Parathyroid adenoma (tissue), 2 donors: ENCODE data around the gene LAPTM5.

ENCODE experiments used
- H2AFZ ChIP-seq: fragments of 300-600 bp; sonication (generic); one replicate; pipeline ENCODE4 v1.7.0; 2017; ENCODE audit warnings: antibody characterized with exemption, mild to moderate bottlenecking
- H3K27ac ChIP-seq: fragments of 300-600 bp; sonication (generic); one replicate; pipeline ENCODE4 v1.7.0; 2017
- H3K27me3 ChIP-seq: fragments of 300-600 bp; sonication (generic); one replicate; pipeline ENCODE4 v1.7.0; 2017; ENCODE audit warnings: low read length; ENCODE audit not compliant: control insufficient read depth, insufficient read depth
- H3K36me3 ChIP-seq: fragments of 300-600 bp; sonication (generic); one replicate; pipeline ENCODE4 v1.7.0; 2017; ENCODE audit warnings: low read length; ENCODE audit not compliant: control insufficient read depth, insufficient read depth
- H3K4me1 ChIP-seq: fragments of 300-600 bp; sonication (generic); one replicate; pipeline ENCODE4 v1.7.0; 2017; ENCODE audit warnings: control low read depth
- H3K4me2 ChIP-seq: fragments of 300-600 bp; sonication (generic); one replicate; pipeline ENCODE4 v1.7.0; 2017; ENCODE audit warnings: low read length
- H3K4me3 ChIP-seq: fragments of 300-600 bp; sonication (generic); one replicate; pipeline ENCODE4 v1.7.0; 2017; ENCODE audit warnings: low read depth, low read length
- H3K79me2 ChIP-seq: fragments of 300-600 bp; sonication (generic); one replicate; pipeline ENCODE4 v1.7.0; 2017; ENCODE audit warnings: control low read depth
- H3K9ac ChIP-seq: fragments of 300-600 bp; sonication (generic); one replicate; pipeline ENCODE4 v1.7.0; 2017; ENCODE audit warnings: mild to moderate bottlenecking
- H3K9me3 ChIP-seq: fragments of 300-600 bp; sonication (generic); one replicate; pipeline ENCODE4 v1.7.0; 2017; ENCODE audit warnings: low read length; ENCODE audit not compliant: control insufficient read depth
- CTCF ChIP-seq: fragments of 300-600 bp; sonication (generic); IDR thresholded peaks from one replicate; pipeline ENCODE4 v1.7.0; 2017; ENCODE audit warnings: antibody characterized with exemption, mild to moderate bottlenecking
- donor health status: primary hyperparathyroidism.

Gene LAPTM5

GRCh38 chr1:30684881-30685795, 72.4 kb downstream of the LAPTM5 start:
- no peaks in the 10 kb centered on the region for H3K79me2 ChIP-seq
- no peaks in the 10 kb centered on the region for H3K4me1 ChIP-seq
- peak overlapping the region; percentile 42 for H3K4me3 ChIP-seq
- no peak overlapping the region for H3K9ac ChIP-seq
- H3K9me3 ChIP-seq = no peaks in the 10 kb centered on the region
- H3K27me3 ChIP-seq = no peaks in the 10 kb centered on the region
- no peaks in the 10 kb centered on the region for H3K36me3 ChIP-seq
- H2AFZ ChIP-seq = peak overlapping the region; percentile 83
- H3K27ac ChIP-seq = no peak overlapping the region
- TF ChIP-seq CTCF = no peak
- peak overlapping the region; percentile 71 for H3K4me2 ChIP-seq

GRCh38 chr1:30684259-30684658, 73.3 kb downstream of the LAPTM5 start:
- Histone ChIP-seq H3K4me2 (no peak overlapping the region), H3K27ac (no peak overlapping the region), H3K9me3 (no peaks in the 10 kb centered on the region), H3K79me2 (no peaks in the 10 kb centered on the region), H3K27me3 (no peaks in the 10 kb centered on the region), H3K36me3 (no peaks in the 10 kb centered on the region), H2AFZ (no peak overlapping the region), H3K4me3 (no peak overlapping the region), H3K4me1 (no peaks in the 10 kb centered on the region), H3K9ac (no peak overlapping the region)
- no peak for TF ChIP-seq CTCF

GRCh38 chr1:30683699-30684098, 73.9 kb downstream of the LAPTM5 start:
- no peaks in the 10 kb centered on the region for H3K27me3 ChIP-seq
- no peak overlapping the region for H3K27ac ChIP-seq

More at GRCh38 chr1:30683699-30684098, 73.9 kb downstream of the LAPTM5 start:
- Histone ChIP-seq H3K36me3 (no peaks in the 10 kb centered on the region), H3K9me3 (no peaks in the 10 kb centered on the region), H3K4me1 (no peaks in the 10 kb centered on the region), H3K79me2 (no peaks in the 10 kb centered on the region), H2AFZ (no peak overlapping the region), H3K9ac (no peak overlapping the region), H3K4me2 (no peak overlapping the region), H3K4me3 (no peak overlapping the region)
- no peak for TF ChIP-seq CTCF
